C4-2B (cell line): ENCODE results near the gene HTR3E.
A peak's percentile ranks its signal among the peaks of the same experiment; 100 is the strongest.

ENCODE experiments used
- H3K27ac ChIP-seq: fragments of 450-650 bp; 2 replicates; pipeline ENCODE4 v1.5.1; 2017
- ZFX ChIP-seq: fragments of 450-650 bp; IDR thresholded peaks from 2 replicates; pipeline ENCODE4 v1.6.1; 2017
- TF ChIP-seq, protein P1 (sequence below): fragments of 450-650 bp; conservative IDR thresholded peaks from 2 replicates; pipeline ENCODE4 v1.5.1; 2017; ENCODE audit warnings: mild to moderate bottlenecking

HTR3E gene

DNA sequence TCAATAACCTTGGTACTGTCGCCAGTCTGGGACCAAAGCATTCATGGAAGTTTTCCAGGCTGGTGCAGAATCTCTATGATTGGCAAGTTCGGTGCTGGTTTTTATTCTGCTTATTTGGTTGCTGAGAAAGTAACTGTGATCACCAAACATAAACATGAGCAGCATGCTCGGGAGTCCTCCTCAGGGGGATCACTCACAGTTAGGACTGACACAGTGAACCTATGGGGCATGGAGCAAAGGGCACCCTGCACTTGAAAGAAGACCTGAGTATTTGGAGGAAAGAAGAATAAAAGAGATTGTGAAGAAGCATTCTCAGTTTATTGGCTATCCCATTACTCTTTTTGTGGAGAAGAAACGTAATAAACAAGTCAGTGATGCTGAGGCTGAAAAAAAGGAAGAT is 19.2 kb downstream of the HTR3E start:
- no peak overlapping the region for H3K27ac ChIP-seq
- TF ChIP-seq ZFX, result no peak
- TF ChIP-seq, protein P1, sequence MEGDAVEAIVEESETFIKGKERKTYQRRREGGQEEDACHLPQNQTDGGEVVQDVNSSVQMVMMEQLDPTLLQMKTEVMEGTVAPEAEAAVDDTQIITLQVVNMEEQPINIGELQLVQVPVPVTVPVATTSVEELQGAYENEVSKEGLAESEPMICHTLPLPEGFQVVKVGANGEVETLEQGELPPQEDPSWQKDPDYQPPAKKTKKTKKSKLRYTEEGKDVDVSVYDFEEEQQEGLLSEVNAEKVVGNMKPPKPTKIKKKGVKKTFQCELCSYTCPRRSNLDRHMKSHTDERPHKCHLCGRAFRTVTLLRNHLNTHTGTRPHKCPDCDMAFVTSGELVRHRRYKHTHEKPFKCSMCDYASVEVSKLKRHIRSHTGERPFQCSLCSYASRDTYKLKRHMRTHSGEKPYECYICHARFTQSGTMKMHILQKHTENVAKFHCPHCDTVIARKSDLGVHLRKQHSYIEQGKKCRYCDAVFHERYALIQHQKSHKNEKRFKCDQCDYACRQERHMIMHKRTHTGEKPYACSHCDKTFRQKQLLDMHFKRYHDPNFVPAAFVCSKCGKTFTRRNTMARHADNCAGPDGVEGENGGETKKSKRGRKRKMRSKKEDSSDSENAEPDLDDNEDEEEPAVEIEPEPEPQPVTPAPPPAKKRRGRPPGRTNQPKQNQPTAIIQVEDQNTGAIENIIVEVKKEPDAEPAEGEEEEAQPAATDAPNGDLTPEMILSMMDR, result no peak

DNA sequence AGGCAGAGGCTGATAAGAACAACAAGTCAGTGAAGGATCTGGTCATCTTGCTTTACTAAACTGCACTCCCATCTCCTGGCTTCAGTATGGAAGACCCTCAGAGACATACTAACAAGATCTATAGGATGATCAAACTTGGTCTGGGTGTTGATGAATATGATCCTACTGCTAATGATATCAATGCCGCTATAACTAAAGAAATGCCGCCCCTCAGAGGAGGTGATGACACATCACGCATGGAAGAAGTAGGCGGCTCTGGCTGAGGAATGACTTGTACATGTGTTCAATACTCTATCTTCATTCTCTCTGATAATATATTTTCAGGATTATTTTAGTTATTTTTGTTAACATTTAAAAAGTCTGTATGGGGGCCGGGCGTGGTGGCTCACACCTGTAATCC is 20.8 kb downstream of the HTR3E start:
- TF ChIP-seq, protein P1, result no peak
- no peak for TF ChIP-seq ZFX
- H3K27ac ChIP-seq, result no peak overlapping the region

DNA sequence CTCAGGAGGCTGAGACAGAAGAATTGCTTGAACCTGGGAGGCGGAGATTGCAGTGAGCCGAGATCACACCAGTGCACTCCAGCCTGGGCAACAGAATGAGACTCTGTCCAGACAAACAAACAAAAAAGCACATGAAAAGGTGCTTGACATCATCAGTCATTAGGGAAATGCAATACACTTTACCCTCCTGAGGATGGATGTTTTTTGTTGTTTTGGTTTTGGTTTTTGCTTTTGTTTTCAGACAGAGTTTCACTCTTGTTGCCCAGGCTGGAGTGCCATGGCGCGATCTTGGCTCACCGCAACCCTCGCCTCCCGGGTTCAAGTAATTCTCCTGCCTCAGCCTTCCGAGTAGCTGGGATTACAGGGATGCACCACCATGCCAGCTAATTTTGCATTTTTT is 24.2 kb downstream of the HTR3E start:
- peak overlapping the region; percentile 38 for H3K27ac ChIP-seq

DNA sequence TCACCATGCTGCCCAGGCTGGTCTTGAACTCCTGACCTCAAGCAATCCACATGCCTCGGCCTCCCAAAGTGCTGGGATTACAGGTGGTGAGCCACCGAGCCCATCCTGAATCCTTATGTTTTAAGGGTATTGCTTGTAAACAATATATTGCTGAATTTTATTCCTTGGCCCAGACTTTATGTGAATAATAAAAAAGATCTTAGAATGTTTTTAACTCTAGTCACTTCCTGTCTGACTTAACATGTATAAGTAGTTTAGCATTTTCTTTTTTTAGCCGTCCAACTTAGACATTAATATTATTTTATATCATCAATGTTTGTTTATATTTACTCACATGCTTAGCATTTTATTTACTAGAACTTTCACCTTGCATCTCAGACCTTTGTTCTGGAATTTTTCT is 29.1 kb downstream of the HTR3E start:
- H3K27ac ChIP-seq, result no peak overlapping the region
- no peak for TF ChIP-seq ZFX
- TF ChIP-seq, protein P1, result no peak

DNA sequence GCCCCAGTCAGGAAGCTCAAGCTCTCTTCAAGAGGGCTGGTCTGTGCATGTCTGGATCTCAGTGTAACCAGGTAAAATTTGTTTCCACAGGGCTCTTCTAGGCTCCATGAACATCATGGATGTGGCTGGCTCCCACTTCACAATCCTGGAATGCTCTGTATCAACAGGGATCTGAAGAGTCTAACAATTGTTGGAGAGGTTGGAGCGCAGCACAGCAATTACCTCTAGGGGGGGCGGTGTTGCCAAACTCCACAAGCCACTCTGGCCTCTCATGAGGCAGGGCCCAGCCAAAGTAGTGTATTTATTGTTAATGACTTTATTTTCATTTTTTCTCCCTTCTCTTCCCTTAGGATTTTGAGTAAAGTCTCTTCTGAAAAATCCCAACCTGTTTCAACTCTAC is 32.1 kb downstream of the HTR3E start:
- no peak overlapping the region for H3K27ac ChIP-seq
- no peak for TF ChIP-seq ZFX
- TF ChIP-seq, protein P1, result peak; percentile 61

DNA sequence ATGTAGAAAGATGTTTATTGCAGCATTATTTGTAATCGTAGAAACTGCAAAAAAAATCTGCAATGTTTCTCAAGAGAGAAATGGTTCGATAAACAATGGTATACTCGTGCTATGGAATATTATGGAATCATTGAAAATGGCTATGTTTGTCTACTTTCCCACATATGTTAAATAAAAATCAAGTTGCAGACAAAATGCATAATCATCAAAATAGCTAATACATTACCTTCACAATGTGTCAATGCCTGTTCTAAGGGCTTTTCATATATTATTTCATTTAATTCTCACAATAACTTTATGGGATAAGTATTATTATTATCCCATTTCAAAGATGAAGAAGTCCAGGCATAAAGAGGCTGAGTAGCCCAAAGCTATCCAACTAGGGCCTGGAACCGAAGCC is 36.1 kb downstream of the HTR3E start:
- TF ChIP-seq, protein P1, result no peak
- no peak for TF ChIP-seq ZFX
- no peak overlapping the region for H3K27ac ChIP-seq

DNA sequence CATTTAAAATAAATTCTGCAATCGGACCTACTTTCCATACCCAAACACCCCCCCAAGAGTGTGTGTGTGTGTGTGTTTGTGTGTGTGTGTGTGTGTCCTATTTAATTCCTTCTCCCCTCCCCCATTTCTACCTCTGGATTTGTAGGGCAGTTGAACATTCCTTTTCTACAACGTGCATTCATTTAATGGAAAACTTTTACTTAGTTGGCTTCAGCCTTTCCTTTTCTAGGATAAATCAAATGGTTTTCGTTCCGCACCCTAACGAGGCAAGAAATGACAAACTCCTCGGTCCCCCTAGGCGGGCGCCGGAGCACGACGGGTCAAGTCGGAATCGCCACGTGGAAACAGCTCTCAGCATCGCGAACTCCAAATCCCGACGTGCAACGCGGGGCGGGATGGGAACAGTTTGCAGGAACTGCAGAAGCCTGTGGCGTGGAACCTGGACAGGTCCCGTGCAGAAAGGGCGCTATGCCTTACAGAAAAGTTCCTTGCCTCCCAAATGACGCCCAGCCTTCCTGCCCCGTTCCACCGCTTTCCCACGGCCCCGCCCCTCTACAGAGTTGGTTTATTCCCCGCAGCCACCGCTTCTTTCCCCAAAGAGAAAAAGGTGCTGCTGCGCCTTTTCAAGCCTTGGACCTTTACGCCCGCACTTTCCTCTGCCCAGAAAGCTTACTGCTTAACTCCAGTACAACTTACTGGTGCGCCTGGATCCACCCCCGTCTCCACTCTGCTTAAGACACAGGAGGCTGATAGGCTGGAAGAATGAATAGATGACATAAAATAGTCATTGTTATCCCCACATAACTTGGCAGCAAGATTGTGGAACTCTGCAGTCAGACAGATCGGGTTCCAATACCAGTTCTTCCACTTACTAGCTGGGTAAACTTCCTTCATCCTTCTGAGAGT is 37.2 kb downstream of the HTR3E start:
- TF ChIP-seq ZFX, result no peak
- TF ChIP-seq, protein P1, result no peak; the same call in 1 of the 2 replicates
- peak overlapping the region; percentile 99 for H3K27ac ChIP-seq

DNA sequence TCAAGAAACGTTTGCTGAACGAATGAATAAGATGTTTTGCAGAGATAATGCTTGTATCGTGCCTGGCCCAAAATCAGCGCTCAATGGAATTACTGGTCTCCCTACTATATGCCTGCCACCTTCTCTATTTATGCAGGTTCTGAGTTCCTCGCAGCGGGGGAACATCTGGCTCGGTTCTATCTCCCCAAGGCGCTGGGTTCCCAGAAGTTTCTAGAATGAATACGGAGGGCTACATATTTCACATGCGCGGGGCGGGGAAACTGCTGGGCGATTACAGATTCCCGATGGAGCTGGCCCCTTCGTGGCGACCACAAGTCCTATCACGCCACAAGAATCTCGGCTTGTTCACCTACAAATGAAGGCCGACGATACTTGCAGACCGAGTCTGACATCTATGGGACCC is 37.9 kb downstream of the HTR3E start:
- H3K27ac ChIP-seq, result peak overlapping the region; percentile 99
- TF ChIP-seq, protein P1, result no peak
- TF ChIP-seq ZFX, result no peak
